ENCODE results near the gene WDR37. TPM values are rescaled to one million over a fixed set of nuclear protein-coding genes. Genes with fewer than 3 reads are reported as not detected.

Gene WDR37
- total and polyA plus RNA-seq, 9 of the 15 experiments (the other 6 are each of a cell fraction or from before 2014, with no cell fraction given): 2.3 to 11.6 (median 6.7) TPM

DNA sequence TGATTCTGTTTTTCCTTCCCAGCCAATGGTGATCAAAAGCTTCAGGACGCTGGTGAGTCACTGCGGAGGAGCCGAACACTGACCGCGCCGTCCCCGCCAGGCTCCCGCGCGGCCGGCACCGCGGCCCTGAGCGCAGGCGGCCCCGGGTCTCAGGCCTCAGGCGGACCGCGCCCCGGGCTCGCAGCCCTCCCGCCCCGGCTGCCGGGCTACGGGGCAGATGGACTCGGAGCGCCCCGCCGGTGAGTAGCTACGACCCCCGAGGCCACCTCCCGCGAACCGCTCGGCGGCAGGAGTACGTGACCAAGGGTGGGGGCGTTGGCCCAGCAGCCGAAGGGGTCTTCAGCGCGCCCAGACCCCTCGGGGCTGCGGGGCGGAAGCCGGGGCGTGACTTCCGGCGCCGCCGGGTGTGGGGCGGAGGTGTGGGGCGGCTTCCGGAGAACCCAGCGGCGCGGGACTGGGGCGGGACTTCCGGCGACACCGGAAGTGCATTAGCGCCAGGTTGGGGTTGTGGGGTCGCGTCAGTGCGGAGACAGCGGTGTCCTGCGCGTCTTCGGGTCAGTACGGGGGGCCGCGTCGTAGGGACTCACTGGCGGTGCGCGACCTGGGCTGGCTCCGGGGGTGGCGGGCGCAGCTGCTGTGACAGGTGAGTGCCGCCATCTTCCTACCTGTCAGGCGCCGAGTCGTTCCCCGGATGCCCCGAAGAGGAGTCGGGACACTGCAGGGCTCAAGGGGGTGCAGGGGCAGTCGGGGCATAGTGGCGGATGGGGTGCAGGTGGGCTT lies at the start of gene WDR37 (continued):
- TF ChIP-seq, protein P1, sequence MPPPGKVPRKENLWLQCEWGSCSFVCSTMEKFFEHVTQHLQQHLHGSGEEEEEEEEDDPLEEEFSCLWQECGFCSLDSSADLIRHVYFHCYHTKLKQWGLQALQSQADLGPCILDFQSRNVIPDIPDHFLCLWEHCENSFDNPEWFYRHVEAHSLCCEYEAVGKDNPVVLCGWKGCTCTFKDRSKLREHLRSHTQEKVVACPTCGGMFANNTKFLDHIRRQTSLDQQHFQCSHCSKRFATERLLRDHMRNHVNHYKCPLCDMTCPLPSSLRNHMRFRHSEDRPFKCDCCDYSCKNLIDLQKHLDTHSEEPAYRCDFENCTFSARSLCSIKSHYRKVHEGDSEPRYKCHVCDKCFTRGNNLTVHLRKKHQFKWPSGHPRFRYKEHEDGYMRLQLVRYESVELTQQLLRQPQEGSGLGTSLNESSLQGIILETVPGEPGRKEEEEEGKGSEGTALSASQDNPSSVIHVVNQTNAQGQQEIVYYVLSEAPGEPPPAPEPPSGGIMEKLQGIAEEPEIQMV (tag; conservative IDR thresholded peaks at IDR 0.05; ENCODE audit: low read depth): no peak
- no peak for TF ChIP-seq ZNF146 (CRISPR knock-in tag; IDR thresholded peaks at IDR 0.05; ENCODE audit: unreplicated experiment)
- no peak for TF ChIP-seq ZNF140 (CRISPR knock-in tag; IDR thresholded peaks at IDR 0.05)
- TF ChIP-seq FOS (IDR thresholded peaks at IDR 0.05; ENCODE audit: extremely low read depth, insufficient read length): no peak
- peak; percentile 96 for TF ChIP-seq NR2C1 (IDR thresholded peaks at IDR 0.05)
- peak; percentile 97 for TF ChIP-seq NR2C1 (tag; IDR thresholded peaks at IDR 0.05)
- no peak for TF ChIP-seq NFIC (IDR thresholded peaks at IDR 0.05)
- TF ChIP-seq ZFX (CRISPR knock-in tag; IDR thresholded peaks at IDR 0.05): peak; percentile 84
- no peak for TF ChIP-seq GABPB2 (CRISPR knock-in tag; conservative IDR thresholded peaks at IDR 0.05)
- no peak for TF ChIP-seq PTTG1 (tag; IDR thresholded peaks at IDR 0.05; ENCODE audit: low read depth)
- peak; percentile 82 for TF ChIP-seq C11orf30 (IDR thresholded peaks at IDR 0.05; ENCODE audit: low read depth)
- peak; percentile 63; the same call in 1 of the 2 replicates for TF ChIP-seq ZC3H4 (CRISPR knock-in tag; IDR thresholded peaks at IDR 0.05; ENCODE audit: borderline replicate concordance)
- TF ChIP-seq, protein P2, sequence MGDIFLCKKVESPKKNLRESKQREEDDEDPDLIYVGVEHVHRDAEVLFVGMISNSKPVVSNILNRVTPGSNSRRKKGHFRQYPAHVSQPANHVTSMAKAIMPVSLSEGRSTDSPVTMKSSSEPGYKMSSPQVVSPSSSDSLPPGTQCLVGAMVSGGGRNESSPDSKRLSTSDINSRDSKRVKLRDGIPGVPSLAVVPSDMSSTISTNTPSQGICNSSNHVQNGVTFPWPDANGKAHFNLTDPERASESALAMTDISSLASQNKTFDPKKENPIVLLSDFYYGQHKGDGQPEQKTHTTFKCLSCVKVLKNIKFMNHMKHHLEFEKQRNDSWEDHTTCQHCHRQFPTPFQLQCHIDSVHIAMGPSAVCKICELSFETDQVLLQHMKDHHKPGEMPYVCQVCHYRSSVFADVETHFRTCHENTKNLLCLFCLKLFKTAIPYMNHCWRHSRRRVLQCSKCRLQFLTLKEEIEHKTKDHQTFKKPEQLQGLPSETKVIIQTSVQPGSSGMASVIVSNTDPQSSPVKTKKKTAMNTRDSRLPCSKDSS (IDR thresholded peaks at IDR 0.05; ENCODE audit: low read depth, partially characterized antibody): no peak
- TF ChIP-seq NFYB (IDR thresholded peaks at IDR 0.05; ENCODE audit: extremely low read depth, insufficient read length): peak; percentile 50
- TF ChIP-seq PML (IDR thresholded peaks at IDR 0.05; ENCODE audit: low read length): no peak
- no peak for TF ChIP-seq RHOXF2B (CRISPR knock-in tag; conservative IDR thresholded peaks at IDR 0.05)
- peak; percentile 55 for TF ChIP-seq SP2 (IDR thresholded peaks at IDR 0.05; ENCODE audit: extremely low read depth, low read depth, low read length, poor library complexity, severe bottlenecking)
- TF ChIP-seq POLR2A (conservative IDR thresholded peaks at IDR 0.05): peak; percentile 82
- TF ChIP-seq SMAD4 (CRISPR knock-in tag; conservative IDR thresholded peaks at IDR 0.05): no peak
- peak; percentile 16 for TF ChIP-seq TBP (optimal IDR thresholded peaks at IDR 0.05; ENCODE audit: low read depth, low read length)
- no peak for TF ChIP-seq PURB (CRISPR knock-in tag; IDR thresholded peaks at IDR 0.05; ENCODE audit: low read depth)
- no peak for TF ChIP-seq MECOM (CRISPR knock-in tag; IDR thresholded peaks at IDR 0.05)
- peak in 1 of 2 experiments; percentile 62; a peak in 1 of 4 replicates for TF ChIP-seq TRIM24 (IDR thresholded peaks at IDR 0.05)
- TF ChIP-seq RNF2 (IDR thresholded peaks at IDR 0.05): no peak
- TF ChIP-seq, protein P3, sequence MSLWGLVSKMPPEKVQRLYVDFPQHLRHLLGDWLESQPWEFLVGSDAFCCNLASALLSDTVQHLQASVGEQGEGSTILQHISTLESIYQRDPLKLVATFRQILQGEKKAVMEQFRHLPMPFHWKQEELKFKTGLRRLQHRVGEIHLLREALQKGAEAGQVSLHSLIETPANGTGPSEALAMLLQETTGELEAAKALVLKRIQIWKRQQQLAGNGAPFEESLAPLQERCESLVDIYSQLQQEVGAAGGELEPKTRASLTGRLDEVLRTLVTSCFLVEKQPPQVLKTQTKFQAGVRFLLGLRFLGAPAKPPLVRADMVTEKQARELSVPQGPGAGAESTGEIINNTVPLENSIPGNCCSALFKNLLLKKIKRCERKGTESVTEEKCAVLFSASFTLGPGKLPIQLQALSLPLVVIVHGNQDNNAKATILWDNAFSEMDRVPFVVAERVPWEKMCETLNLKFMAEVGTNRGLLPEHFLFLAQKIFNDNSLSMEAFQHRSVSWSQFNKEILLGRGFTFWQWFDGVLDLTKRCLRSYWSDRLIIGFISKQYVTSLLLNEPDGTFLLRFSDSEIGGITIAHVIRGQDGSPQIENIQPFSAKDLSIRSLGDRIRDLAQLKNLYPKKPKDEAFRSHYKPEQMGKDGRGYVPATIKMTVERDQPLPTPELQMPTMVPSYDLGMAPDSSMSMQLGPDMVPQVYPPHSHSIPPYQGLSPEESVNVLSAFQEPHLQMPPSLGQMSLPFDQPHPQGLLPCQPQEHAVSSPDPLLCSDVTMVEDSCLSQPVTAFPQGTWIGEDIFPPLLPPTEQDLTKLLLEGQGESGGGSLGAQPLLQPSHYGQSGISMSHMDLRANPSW (CRISPR knock-in tag; IDR thresholded peaks at IDR 0.05): no peak
- TF ChIP-seq NFE2L1 (tag; IDR thresholded peaks at IDR 0.05; ENCODE audit: borderline replicate concordance, low read depth): no peak

Data from K562 (cell line).